GM18499 (cell line): Measurements from ENCODE around the gene SRD5A3.

Experiments
- ATAC-seq: cut with Tn5 transposase; IDR thresholded peaks from one replicate; pipeline ENCODE4 v1.9.1; 2021; ENCODE audit warnings: moderate number of reproducible peaks; ENCODE audit not compliant: insufficient read depth, unreplicated experiment

SRD5A3 gene

DNA sequence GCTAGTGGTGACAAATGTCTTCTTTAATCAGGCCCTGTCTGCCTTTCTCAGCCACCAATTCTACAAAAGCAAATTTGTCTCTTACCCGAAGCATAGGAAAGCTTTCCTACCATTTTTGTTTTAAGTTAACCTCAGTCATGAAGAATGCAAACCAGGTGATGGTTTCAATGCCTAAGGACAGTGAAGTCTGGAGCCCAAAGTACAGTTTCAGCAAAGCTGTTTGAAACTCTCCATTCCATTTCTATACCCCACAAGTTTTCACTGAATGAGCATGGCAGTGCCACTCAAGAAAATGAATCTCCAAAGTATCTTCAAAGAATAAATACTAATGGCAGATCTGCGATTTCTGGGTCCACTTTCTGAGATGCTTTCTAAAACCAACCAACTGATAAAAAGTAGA is 23.9 kb downstream of the SRD5A3 start:
- no peak for ATAC-seq

DNA sequence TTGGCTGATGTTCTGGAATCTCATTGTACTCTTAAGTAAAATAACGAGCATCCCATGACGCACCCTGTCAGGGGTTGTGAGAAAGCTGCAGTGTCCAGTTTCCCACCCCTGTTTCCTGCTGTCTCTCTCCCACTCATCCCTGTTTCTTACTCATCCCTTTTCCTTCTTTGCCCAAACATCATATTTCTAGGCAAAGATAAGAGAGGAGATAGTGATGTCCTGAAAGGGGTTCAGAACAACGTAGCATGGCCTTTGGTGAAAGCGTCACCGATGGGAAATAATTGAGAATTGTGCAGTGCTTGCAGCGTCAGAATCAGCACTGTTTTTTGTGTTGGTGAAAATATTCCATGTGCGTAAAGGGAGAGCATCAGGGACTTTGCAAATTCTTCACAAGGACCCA is 26.2 kb downstream of the SRD5A3 start:
- no peak for ATAC-seq

DNA sequence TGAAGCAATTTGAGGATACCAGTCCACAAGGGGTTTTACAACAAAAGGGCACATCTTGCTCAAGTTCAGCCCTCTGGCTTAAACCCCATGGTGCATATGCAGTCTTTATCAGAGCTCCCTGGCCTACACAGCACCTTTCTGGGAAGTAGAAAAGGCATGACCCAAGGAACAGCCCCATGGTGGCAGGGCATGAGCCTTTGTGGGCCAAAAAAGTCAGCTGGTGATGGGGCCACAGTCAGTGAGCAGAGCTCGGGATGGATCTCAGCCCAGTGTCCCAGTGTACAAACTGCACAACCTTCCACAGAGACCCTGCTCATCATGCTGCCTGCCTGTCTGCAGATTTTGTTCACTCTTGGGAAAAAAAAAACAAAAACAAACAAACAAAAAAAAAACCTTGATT is 27.4 kb downstream of the SRD5A3 start:
- ATAC-seq, result no peak

DNA sequence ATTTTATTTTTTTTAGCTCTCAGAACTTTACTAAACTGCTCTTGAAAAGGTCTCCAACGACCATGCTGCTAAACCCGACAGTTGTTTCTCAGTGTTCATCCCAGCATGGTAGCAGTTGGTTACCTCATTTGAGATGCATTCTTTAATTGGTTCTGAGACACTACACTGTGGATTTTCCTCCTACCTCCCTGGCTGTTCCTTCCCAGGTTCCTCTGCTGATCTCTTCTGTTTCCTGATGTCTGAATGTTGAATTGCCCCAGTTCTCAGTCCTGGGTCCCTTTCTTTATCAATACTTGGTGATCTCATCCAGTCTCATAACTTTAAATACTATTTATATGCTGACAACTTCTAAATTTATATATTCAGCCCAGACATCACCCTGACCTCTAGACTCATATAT is 30.7 kb downstream of the SRD5A3 start:
- ATAC-seq, result no peak

DNA sequence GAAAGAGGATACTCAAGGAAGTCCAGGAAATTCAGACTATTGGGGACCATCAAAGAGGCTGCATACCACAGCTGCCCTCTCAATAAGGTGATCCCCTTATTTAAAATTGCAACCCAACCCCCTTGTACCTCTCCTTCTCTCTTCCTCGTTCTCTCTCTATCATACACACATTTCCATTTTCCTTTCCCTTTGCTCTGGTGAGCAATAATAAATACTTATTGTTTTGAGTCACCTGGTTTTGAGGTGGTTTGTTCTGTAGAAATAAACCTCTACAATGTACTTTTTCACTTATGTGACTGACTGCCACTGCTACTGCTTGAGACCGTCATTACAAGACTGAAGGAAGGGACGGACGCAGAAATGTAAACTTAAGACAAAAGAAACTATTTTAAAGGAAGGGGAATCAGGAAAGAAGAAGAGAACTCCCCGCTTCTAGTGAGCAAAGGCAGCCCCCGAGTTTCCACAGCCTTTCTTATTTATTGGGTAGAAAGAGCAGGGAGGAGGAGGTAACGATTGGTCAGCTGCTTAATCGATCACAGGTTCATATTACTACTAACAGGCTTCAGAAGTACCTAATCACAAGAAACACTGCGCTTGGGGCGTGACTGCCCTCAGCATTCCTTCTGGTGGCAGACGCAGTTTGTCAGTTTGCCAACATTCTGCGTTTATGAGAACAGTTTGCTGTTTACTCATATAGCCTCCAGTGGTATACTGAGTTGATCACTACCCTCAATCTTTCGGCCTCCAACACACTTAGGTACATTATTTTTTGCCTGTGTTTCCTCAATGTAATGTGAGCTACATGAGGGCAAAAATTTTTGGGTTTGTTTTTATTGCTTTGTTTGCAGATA is 32.8 kb downstream of the SRD5A3 start:
- no peak for ATAC-seq

DNA sequence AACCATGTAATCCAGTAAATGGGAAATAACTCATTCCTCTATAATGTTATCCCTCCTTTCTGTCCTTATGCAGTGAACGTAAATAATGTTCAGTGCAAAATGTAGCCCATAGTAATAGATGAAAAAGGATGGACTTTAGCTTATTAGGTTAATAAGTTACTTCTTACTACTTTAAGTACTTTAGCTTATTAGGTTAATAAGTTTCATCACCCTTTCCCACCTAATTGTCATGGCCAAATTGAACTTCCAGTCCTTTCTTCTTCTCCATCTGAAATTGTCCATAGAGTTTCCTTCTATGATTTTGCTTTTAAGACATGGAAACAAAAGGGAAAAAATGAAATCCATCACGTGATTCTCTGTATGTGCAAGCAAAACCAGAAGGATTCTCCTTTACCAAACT is 34.5 kb downstream of the SRD5A3 start:
- ATAC-seq, result no peak

DNA sequence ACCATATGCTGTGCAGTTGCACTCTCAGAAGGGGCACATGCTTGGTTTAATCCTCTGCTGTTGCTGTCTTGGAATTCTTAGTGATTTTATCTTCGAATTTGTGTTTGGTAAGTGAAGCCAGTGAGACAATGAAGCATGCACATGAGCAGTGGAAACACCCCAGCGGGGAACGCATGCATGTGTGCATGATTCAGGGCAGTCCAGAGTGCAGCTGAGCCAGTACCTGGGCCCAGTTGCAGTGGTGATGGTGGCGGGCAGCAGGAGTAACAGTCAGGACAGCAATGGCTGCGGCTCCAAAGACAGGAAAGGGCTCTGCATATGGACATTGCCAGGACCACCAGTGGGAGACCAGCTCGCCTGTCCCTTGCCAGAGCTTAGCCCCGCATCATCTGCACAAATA is 35.5 kb downstream of the SRD5A3 start:
- ATAC-seq, result no peak

DNA sequence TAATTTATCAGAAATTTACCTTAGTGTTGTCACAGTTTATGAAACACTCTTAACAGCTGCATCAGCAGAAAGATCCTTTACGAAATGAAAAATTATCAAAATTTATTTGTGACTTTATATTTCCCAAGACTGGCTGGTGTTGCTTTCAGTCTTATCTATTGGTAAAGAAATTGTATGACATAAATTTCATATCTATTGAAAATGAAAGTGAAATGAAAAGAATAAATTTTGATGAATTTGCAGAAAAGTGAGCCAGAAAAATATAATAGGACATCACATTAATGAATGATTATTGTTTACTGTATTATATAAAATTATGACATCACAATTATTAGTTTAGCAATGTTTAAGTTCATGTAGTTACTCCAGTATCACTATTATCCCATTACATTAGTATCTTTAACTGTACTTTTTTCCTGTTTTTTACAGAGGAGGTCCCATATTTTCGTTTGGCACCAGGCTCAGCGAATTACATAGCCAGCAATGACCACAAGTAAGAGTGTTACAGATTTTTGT is 36.5 kb downstream of the SRD5A3 start:
- ATAC-seq, result no peak

DNA sequence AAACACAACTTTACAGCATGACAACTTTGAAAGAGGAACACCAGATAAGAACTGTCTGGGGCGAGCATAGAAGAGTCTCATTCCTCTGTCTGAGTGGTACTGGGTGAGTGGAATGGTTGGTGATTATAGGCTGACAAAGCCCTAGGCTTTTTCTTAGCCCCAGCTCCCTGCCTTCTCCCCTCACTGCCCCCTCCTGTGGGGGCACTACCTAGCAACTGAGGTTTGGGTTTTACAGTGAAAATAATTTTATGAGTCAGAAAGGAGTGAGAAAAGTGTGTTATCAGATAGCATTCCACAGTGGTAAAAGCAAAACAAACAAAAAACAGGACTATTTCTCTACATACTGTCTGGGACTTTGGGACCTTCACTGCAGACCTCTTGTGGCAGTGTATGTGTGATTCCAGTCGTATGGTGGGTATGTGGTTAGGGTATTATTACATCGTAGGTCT is 39.2 kb downstream of the SRD5A3 start:
- ATAC-seq, result no peak

DNA sequence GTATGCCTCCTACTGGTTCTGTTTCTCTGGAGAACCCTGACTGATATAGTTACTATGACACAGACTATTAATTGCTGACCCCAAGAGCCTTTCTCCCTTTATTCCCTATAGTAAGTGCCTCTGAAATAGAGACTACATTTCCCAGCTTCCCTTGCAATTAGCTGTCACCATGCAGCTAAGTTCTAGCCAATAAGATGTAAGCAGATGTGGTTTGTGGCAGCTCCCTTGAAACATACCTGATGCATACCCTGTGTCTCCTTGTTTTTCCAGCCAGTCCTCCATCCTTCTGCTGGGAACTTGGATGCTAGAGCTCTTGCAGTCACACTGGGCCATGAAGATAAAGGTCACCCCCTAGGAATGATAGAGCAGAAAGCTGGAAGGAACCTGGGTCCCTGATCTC is 40.0 kb downstream of the SRD5A3 start:
- ATAC-seq, result no peak

DNA sequence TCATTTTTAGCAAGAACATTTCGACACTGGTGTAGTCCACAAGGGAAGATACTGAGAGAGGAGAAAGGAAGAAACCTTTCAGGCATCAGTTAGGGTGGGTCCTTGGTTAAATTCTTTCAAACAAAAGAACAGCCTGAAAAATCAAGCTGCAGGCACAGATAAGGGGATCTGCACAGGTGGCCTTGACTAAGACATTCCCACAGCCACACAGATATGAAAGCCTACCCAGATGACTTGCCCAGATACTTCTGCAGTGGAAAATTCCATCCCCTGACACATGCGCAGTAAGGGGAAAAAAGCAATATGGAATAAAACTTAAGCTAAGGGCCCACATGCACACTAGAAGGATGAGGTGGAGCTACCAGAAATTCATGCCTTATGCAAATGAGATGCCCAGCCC is 40.8 kb downstream of the SRD5A3 start:
- ATAC-seq, result no peak

DNA sequence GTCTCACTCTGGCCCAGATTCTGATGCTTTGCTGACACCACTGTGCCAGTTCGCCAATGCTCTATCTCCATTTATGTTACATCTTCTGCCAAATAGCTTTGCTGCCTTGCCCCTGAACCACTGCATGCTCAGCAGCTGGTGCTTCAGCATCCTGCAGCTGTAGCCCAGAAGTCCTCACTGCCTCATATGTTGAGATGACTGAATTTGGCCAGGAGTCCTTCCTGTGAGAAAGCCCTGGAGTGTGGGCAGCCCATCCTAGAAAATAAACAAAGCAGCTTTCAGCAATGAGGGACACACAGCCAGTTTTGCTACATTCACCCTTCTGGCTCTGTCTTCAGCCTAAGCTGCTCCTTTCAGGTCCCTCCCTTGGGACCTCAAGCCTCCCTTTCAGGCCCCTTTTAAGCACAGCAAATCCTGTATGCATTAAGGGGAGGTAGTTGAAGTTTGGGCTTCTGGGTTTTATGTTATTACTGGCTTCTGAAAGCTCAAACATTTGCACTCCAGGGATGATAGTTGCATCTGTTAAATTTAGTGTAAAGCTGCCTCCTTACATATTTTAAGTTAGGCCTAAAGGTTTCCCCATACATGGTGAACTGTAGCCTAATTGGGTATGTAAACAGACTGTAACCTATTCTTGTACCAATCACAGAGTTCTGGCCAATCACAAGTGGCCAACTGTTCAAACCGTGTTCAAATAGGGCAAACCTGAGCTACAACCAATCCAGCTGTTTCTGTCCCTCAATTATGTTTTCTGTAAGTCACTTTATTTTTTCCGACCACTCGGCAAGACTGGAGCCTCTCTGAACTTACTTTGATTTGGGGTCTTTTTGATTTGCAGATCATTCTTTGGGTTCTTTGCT is 47.6 kb downstream of the SRD5A3 start:
- ATAC-seq, result no peak

DNA sequence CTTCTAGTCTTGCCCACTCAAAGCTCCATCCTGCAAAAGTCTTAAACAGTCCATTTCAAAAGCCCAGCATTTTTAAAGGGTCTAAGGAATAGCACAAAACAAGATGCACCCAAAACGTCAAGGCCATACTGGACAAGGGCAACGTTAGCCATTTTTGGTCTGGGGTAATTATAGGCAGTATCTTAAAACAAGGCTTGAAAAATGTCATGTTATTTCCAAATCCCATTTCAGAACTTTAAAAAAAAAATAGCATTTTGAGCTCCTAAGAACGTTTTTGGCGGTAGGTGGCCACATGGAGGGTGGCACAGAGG is 49.1 kb downstream of the SRD5A3 start:
- ATAC-seq, result no peak

DNA sequence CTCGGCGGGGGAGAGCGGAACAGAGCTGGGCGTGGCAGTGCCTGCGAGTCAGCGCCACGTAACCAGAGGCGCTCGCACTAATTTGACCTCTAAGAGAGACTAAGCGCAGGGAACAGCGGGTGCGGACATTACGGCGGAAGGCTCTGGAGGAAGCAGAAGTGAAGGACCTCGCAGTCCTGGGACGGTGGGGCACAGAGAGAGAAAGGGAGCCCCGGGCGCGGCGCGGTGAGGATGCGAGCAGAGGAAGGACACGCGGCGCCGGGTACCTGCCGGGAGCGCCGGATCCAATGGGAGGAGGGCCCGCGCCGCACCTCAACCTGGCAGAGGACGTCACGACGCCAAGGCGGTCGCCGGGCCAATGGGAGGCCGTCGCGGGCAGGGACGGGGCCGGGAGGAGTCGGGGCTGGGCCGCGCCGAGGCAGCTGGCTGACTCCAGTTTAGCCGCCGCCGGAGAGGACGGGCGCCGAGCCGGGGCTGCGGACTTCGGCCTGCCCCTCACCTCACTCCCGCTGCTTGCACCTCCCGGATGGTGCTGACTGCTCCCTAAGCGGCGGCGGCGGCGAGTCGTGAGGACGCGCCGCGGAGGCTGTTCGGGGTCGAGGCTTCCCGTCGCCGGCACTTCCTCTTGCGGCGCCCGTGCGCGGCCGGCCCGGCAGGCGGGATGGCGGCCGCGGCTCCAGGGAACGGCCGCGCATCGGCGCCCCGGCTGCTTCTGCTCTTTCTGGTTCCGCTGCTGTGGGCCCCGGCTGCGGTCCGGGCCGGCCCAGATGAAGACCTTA is 49.7 kb downstream of the SRD5A3 start, which contains the start of gene TMEM165:
TMEM165 (plus strand) TSS at position 429 of the 779 bp plus-strand sequence; CDS start at position 662, 233 bp downstream.
- peak; percentile 72 for ATAC-seq

DNA sequence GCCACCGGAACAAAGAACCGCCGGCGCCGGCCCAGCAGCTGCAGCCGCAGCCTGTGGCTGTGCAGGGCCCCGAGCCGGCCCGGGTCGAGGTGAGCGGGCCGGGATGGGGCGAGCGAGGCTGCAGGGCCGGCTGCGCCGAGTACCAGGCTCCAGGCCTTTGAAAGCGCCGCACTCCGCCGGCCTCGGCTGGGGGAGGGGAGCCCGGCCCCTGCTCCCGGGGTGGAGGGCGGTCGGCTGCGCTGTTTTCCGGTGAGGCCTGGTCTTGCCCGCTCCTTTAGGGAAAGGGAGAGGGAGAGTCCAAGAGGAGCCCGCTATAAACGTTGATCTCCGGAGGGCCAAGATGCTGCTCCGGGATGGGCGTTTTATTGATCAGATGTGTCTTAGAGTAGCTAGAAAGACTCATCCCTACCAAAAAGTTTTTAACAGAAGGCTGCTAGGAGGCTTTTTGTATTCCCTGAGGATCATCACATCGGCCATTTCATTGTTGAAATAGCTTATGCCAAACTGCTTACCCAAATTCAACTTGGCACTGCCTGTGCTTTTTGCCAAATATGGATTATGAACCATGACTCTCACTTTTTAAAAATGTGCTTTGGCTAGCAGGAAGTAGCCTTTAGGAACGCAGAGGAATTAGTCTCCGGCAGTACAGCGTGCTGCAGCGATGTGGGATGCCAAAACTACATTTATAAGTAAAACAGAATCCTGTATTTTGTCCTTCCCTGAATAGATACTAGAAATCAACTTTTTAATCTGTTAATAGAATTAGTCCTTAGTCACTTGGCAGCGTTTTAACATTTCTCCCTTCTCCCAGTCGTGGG is 50.5 kb downstream of the SRD5A3 start:
- peak; percentile 8 for ATAC-seq

DNA sequence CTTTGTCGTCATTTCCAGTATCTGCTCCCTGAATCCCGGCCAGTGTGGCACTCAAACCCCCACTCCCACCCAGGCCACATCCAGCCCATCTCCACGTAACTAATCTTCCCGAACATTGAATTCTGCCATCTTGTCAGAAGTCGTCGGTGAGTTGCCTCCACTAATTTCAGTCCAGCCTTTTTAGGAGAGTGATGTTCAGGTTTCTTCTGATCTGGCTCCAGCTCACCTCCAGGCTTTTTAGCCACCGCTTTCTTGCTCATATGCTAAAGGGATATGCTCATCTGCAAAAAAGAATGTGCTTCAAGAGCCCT is 51.0 kb downstream of the SRD5A3 start:
- ATAC-seq, result no peak

DNA sequence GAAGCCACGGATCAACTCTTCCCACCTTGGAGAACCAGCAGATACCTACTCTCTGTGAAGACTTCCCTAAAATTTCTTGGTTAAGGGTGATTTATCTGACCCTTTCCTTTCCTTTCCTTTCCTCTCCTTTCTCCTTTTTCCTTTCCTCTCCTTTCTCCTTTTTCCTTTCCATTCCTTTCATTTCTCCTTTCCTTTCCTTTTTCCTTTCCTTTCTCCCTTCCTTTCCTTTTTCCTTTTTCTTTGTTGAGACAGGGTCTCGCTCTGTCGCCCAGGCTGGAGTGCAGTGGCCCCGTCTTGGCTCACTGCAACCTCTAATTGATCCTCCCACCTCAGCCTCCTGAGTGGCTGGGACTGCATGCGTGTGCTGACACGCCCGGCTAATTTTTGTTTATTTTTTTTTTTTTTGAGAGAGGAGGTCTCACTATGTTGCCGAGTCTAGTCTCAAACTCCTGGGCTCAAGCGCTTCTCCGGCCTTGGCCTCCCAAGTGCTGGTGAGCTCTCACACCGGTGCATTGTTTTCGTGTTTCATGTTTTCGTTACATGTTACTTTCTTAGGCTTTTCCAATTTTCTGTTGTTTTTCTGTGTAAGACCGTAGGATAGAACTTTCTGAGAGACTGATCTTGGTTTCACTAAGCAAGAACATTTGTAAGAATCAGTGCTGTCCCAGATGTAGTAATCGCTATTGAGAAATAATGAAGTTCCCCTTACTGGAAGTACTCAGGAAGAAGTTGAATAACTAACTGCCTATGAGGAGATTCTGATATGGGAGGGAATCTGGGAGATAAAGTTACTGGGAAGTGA is 51.7 kb downstream of the SRD5A3 start:
- ATAC-seq, result no peak

DNA sequence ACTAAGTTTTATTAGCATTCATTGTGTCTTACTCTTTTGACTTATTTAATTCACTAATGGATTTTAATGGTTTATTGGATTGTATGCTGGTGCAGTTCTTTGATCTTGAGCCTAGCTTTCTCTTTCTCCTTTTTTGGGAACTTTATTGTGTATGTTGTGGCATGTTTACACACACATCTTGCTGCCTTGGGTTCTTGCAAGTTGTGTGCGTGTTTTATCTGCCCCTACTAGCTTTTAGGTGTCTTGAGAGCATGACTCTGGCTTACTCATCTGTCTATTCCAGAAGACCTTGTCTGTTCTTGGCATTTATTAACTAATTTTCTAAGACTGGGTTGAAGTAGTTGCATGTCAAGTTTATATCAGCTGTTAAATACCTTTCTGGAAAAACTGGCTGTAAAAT is 52.4 kb downstream of the SRD5A3 start:
- no peak for ATAC-seq

DNA sequence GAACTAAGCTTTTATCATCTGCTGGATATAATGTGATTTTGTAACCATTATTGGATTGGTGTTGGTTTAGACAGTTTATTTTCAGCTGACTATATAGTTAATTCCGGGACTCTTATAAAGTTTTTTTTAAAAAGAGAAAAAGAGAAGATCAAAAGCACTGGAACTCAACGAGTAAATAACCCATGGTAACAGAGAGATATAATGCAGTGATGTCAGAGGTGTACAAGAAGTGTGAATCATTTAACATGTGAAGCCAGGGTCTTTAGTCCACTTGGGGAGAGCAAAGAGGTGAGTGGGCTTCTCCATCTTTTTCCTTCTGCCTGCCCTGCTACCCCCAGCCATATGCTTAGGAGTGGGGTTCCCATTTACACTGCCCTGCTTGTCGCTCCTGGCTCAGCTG is 52.9 kb downstream of the SRD5A3 start:
- no peak for ATAC-seq
